ENCODE measurements around the gene GPRIN1.
"Not testable (repeated sequence)": the region's sequence is repeated elsewhere in the genome, so short reads cannot be mapped to it uniquely, and the experiment has no call there.

Gene GPRIN1

GRCh38 chr5:176596069-176596644, 13.8 kb downstream of the GPRIN1 start:
- no peak for DNase-seq

GRCh38 chr5:176595386-176595943, 14.5 kb downstream of the GPRIN1 start:
- no peak for DNase-seq

GRCh38 chr5:176594554-176594953, 15.4 kb downstream of the GPRIN1 start:
- no peak for DNase-seq

GRCh38 chr5:176593273-176593869, 16.6 kb downstream of the GPRIN1 start:
- DNase-seq, result no peak

GRCh38 chr5:176592573-176592972, 17.4 kb downstream of the GPRIN1 start:
- no peak for DNase-seq

- not testable (repeated sequence) for DNase-seq
Measured at GRCh38 chr5:176591667-176592066, 18.3 kb downstream of the GPRIN1 start.

GRCh38 chr5:176590035-176590717, 19.8 kb downstream of the GPRIN1 start:
- DNase-seq, result no peak

- no peak for DNase-seq
Measured at GRCh38 chr5:176589039-176589769, 20.8 kb downstream of the GPRIN1 start.

- DNase-seq, result no peak
Measured at GRCh38 chr5:176588297-176588696, 21.7 kb downstream of the GPRIN1 start.

- no peak for DNase-seq
Measured at GRCh38 chr5:176587398-176587797, 22.6 kb downstream of the GPRIN1 start.

GRCh38 chr5:176583076-176583475, 26.9 kb downstream of the GPRIN1 start:
- DNase-seq, result no peak

GRCh38 chr5:176581361-176581760, 28.6 kb downstream of the GPRIN1 start:
- no peak for DNase-seq

- DNase-seq, result no peak
Measured at GRCh38 chr5:176579323-176579722, 30.6 kb downstream of the GPRIN1 start.

GRCh38 chr5:176578391-176578808, 31.6 kb downstream of the GPRIN1 start:
- DNase-seq, result no peak

- no peak for DNase-seq
Measured at GRCh38 chr5:176577312-176578176, 32.4 kb downstream of the GPRIN1 start.

- DNase-seq, result no peak
Measured at GRCh38 chr5:176575488-176576422, 34.2 kb downstream of the GPRIN1 start.

- no peak for DNase-seq
Measured at GRCh38 chr5:176575066-176575465, 34.9 kb downstream of the GPRIN1 start.

- DNase-seq, result no peak
Measured at GRCh38 chr5:176574297-176574591, 35.7 kb downstream of the GPRIN1 start.

GRCh38 chr5:176573564-176574296, 36.2 kb downstream of the GPRIN1 start:
- peak; percentile 24 for DNase-seq

GRCh38 chr5:176570044-176570443, 39.9 kb downstream of the GPRIN1 start:
- DNase-seq, result no peak

- DNase-seq, result no peak
Measured at GRCh38 chr5:176568657-176569056, 41.3 kb downstream of the GPRIN1 start.
